ENCODE results near the gene LIN52. TPM values are rescaled to one million over a fixed set of nuclear protein-coding genes. Genes with fewer than 3 reads are reported as not detected.

LIN52 gene
- total RNA-seq, 1 experiment from 2014 or later, result 11.3 TPM

DNA sequence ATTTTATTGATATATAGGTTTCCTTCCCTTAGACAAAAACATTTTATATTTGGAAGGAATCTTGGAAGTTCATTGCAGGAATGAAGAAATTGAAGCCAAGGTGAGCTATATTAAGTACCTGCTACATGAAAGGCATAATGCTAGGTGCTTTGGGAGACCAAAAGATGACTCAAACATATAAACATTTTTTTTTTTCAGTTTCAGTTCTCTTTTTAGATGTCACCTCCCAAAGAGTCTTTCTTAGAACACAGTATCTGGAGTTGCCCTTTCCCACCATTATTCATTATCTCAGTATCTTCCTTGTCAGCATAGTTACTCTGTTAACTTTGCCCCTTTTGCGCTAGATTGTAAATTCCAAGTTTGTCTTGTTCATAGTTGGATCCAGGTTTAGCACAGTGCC is 1.1 kb downstream of the LIN52 start:
- H3K36me3 ChIP-seq (ENCODE audit: control insufficient read depth, insufficient read depth, low read length), result no peaks in the 10 kb centered on the region
- Mint-ChIP-seq H3K27me3 (ENCODE audit: insufficient read depth, unreplicated experiment) (no peaks in the 10 kb centered on the region), H3K36me3 (ENCODE audit: insufficient read depth, unreplicated experiment) (peaks cover 14% of the 10 kb centered on the region), H3K27ac (ENCODE audit: unreplicated experiment) (peak overlapping the region; percentile 98), H3K9me3 (ENCODE audit: unreplicated experiment) (no peaks in the 10 kb centered on the region), H3K4me1 (ENCODE audit: low read depth, unreplicated experiment) (peaks cover 10% of the 10 kb centered on the region), H3K4me3 (ENCODE audit: unreplicated experiment) (peak overlapping the region; percentile 94)
- peak overlapping the region; percentile 66 for H3K4me3 ChIP-seq (ENCODE audit: low read depth, low read length)
- no TSS peak for BruUV-seq (replicated peaks)
- no peaks in the 10 kb centered on the region for H3K9me3 ChIP-seq
- ChIA-PET POLR2A (no interaction called here), CTCF (no interaction called here)
- no peaks in the 10 kb centered on the region for H3K27me3 ChIP-seq (replicated peaks; ENCODE audit: control insufficient read depth, insufficient read depth, low read length)
- DNase-seq, result no peak
- TF ChIP-seq, protein P1, sequence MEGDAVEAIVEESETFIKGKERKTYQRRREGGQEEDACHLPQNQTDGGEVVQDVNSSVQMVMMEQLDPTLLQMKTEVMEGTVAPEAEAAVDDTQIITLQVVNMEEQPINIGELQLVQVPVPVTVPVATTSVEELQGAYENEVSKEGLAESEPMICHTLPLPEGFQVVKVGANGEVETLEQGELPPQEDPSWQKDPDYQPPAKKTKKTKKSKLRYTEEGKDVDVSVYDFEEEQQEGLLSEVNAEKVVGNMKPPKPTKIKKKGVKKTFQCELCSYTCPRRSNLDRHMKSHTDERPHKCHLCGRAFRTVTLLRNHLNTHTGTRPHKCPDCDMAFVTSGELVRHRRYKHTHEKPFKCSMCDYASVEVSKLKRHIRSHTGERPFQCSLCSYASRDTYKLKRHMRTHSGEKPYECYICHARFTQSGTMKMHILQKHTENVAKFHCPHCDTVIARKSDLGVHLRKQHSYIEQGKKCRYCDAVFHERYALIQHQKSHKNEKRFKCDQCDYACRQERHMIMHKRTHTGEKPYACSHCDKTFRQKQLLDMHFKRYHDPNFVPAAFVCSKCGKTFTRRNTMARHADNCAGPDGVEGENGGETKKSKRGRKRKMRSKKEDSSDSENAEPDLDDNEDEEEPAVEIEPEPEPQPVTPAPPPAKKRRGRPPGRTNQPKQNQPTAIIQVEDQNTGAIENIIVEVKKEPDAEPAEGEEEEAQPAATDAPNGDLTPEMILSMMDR (IDR thresholded peaks at IDR 0.05; ENCODE audit: insufficient read depth in 1 of 2, low read depth in 1 of 2, low read length in 1 of 2, severe bottlenecking in 1 of 2, unreplicated experiment in 1 of 2), result no peak
- intact Hi-C loops (cut with micrococcal nuclease; ENCODE audit: unreplicated experiment), result no loop called here
- peaks cover 11% of the 10 kb centered on the region for H3K4me1 ChIP-seq

DNA sequence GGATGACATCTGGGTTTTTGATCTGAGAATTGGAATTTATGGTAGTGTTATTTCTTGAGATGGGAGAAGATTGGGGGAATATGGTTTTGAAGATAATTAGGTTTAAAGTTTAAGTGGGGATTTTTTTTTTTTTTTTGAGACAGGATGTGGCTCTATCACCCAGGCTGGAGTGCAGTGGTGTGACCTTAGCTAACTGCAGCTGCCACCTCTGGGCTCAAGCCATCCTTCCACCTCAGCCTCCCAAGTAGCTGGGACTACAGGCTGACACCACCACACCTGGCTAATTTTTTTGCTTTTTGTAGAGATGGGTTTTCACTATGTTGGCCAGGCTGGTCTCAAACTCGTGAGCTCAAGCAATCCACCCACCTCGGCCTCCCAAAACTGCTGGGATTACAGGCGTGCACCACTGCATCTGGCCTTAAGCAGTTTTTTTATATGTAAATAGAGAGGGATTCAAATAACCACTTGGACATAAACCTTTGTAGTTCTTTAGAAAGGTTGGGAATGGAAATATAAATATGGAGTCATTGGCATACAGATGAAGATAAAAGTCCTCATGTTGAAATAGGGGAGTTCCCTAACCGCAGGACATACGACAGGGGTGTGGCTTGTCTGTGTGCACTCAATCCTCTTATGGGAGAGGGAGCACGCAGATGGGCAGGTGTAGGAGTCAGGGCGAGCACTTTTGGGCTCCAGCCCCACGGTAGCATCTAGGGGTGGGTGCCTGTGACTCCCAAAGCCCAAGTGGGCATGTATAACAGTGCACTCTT is 4.7 kb downstream of the LIN52 start:
- TF ChIP-seq, protein P1 (IDR thresholded peaks at IDR 0.05; ENCODE audit: insufficient read depth in 1 of 2, low read depth in 1 of 2, low read length in 1 of 2, severe bottlenecking in 1 of 2, unreplicated experiment in 1 of 2), result no peak
- H3K36me3 ChIP-seq (ENCODE audit: control insufficient read depth, insufficient read depth, low read length), result no peaks in the 10 kb centered on the region
- no peaks in the 10 kb centered on the region for H3K9me3 ChIP-seq
- intact Hi-C loops (cut with micrococcal nuclease; ENCODE audit: unreplicated experiment), result no loop called here
- H3K4me3 Mint-ChIP-seq (ENCODE audit: unreplicated experiment), result no peak overlapping the region
- H3K27me3 Mint-ChIP-seq (ENCODE audit: insufficient read depth, unreplicated experiment), result no peaks in the 10 kb centered on the region
- H3K4me3 ChIP-seq (ENCODE audit: low read depth, low read length), result no peak overlapping the region
- ChIA-PET POLR2A (no interaction called here), CTCF (no interaction called here)
- no peak for DNase-seq
- H3K27me3 ChIP-seq (replicated peaks; ENCODE audit: control insufficient read depth, insufficient read depth, low read length), result no peaks in the 10 kb centered on the region
- peaks cover 11% of the 10 kb centered on the region for H3K36me3 Mint-ChIP-seq (ENCODE audit: insufficient read depth, unreplicated experiment)
- H3K9me3 Mint-ChIP-seq (ENCODE audit: unreplicated experiment), result no peaks in the 10 kb centered on the region
- H3K4me1 Mint-ChIP-seq (ENCODE audit: low read depth, unreplicated experiment), result no peaks in the 10 kb centered on the region
- BruUV-seq (replicated peaks), result no TSS peak
- H3K4me1 ChIP-seq, result peaks cover 4% of the 10 kb centered on the region; the same call in 1 of the 2 replicates
- H3K27ac Mint-ChIP-seq (ENCODE audit: unreplicated experiment), result no peak overlapping the region

DNA sequence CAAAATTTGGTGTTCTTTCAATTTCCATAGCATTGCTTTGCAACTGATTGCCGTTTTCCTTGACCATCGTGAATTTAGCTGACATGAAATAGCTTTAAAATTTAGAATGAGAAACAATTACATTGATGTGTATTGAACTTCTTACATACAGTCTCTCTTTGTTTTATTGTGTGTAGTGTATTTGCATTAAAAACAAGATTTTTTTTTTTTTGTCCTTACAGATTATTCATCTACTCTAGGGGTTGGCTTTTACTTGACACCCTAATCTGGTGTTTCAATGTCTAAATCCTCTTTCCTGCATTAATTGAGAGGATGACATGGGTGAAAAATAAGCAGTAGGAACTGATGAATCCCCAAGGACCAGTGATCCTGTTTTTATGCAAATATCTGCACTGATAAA is 20.6 kb downstream of the LIN52 start:
- TF ChIP-seq, protein P1 (IDR thresholded peaks at IDR 0.05; ENCODE audit: insufficient read depth in 1 of 2, low read depth in 1 of 2, low read length in 1 of 2, severe bottlenecking in 1 of 2, unreplicated experiment in 1 of 2), result no peak
- no peaks in the 10 kb centered on the region for H3K9me3 Mint-ChIP-seq (ENCODE audit: unreplicated experiment)
- Histone ChIP-seq H3K4me1 (no peaks in the 10 kb centered on the region), H3K9me3 (no peaks in the 10 kb centered on the region), H3K36me3 (ENCODE audit: control insufficient read depth, insufficient read depth, low read length) (no peaks in the 10 kb centered on the region), H3K4me3 (ENCODE audit: low read depth, low read length) (no peak overlapping the region), H3K27me3 (replicated peaks; ENCODE audit: control insufficient read depth, insufficient read depth, low read length) (no peaks in the 10 kb centered on the region)
- BruUV-seq (replicated peaks), result no TSS peak
- no peak for DNase-seq
- intact Hi-C loops (cut with micrococcal nuclease; ENCODE audit: unreplicated experiment), result no loop called here
- peaks cover 23% of the 10 kb centered on the region for H3K36me3 Mint-ChIP-seq (ENCODE audit: insufficient read depth, unreplicated experiment)
- ChIA-PET CTCF (no interaction called here), POLR2A (no interaction called here)
- H3K4me1 Mint-ChIP-seq (ENCODE audit: low read depth, unreplicated experiment), result no peaks in the 10 kb centered on the region
- no peaks in the 10 kb centered on the region for H3K27me3 Mint-ChIP-seq (ENCODE audit: insufficient read depth, unreplicated experiment)
- no peak overlapping the region for H3K27ac Mint-ChIP-seq (ENCODE audit: unreplicated experiment)
- no peak overlapping the region for H3K4me3 Mint-ChIP-seq (ENCODE audit: unreplicated experiment)
